Gastrocnemius medialis (tissue), 4 donors: ENCODE data around the gene DBN1. TPM values are rescaled to one million over a fixed set of nuclear protein-coding genes. Genes with fewer than 3 reads are reported as not detected.
"Not testable (repeated sequence)": the region's sequence is repeated elsewhere in the genome, so short reads cannot be mapped to it uniquely, and the experiment has no call there.

Experiments used
- ATAC-seq, 2 donors: fragments of 150-250 bp; one replicate each; pipeline ENCODE4 v1.9.1; 2016
- DNase-seq, 2 donors: peaks; one replicate each; pipeline ENCODE4 v3.0.0-alpha.2; 2019
- H3K27ac ChIP-seq, 4 donors: fragments of 200-600 bp; sonication (generic); 1 replicate in 1 of 4; 2 replicates in 3 of 4; pipeline ENCODE4 v1.5.1; 2016 to 2018; ENCODE audit warnings: mild to moderate bottlenecking in 2 of 4, moderate library complexity in 1 of 4
- H3K27me3 ChIP-seq, 3 donors: fragments of 200-600 bp; sonication (generic) in 2 of 3; 1 replicate in 1 of 3; 2 replicates in 2 of 3; pipeline versions ENCODE4 v1.5.1 to v1.6.0; 2016 to 2019; ENCODE audit warnings: mild to moderate bottlenecking in 1 of 3, moderate library complexity in 1 of 3
- H3K36me3 ChIP-seq, 2 donors: fragments of 200-600 bp; sonication (generic) in 1 of 2; one replicate each; pipeline ENCODE4 v1.5.1; 2017 to 2018
- H3K4me1 ChIP-seq, 2 donors: fragments of 200-600 bp; sonication (generic) in 1 of 2; one replicate each; pipeline ENCODE4 v1.5.1; 2016 to 2017; ENCODE audit warnings: mild to moderate bottlenecking in 2 of 2
- H3K4me3 ChIP-seq, 4 donors: fragments of 200-600 bp; sonication (generic) in 3 of 4; 1 replicate in 1 of 4; 2 replicates in 3 of 4; pipeline ENCODE4 v1.5.1; 2016 to 2019; ENCODE audit warnings: mild to moderate bottlenecking in 2 of 4
- H3K9me3 ChIP-seq, 3 donors: fragments of 200-600 bp; sonication (generic) in 2 of 3; 1 replicate in 1 of 3; 2 replicates in 2 of 3; pipeline ENCODE4 v1.5.1; 2016 to 2019
- POLR2A ChIP-seq, 2 donors: fragments of 450-650 bp; IDR thresholded peaks; one replicate each; pipeline ENCODE4 v1.6.1; 2017; ENCODE audit warnings: antibody characterized with exemption in 2 of 2, mild to moderate bottlenecking in 2 of 2, moderate library complexity in 2 of 2
- in situ Hi-C, 4 donors: fragments of 200-750 bp; cut with MboI; loops; one replicate each; pipeline versions ENCODE4 v1.15.0 to v1.8.0; 2017; ENCODE audit warnings: low sequenced_read_pairs in 4 of 4
- intact Hi-C: fragments of 100-400 bp; cut with DNase I; formaldehyde crosslinking; loops from one replicate; pipeline ENCODE4 v1.15.1; 2023; ENCODE audit warnings: low total_unique reads
- total RNA-seq, 4 donors: library from RNA; depleted of rRNA; stranded (reverse); fragments of >200 nt; gene quantifications; one replicate each; pipeline versions ENCODE4 v1.1.0 to v1.2.3, GENCODE V29; 2016
- TF ChIP-seq, protein P1 (sequence below), 5 experiments: fragments of 450-650 bp in 3 of 5; fragments of 200-600 bp in 2 of 5; sonication (generic) in 2 of 5; IDR thresholded peaks in 4 of 5; conservative IDR thresholded peaks in 1 of 5; 1 replicate in 4 of 5; 2 replicates in 1 of 5; pipeline ENCODE4 v1.5.1; 2016 to 2019; ENCODE audit warnings: antibody characterized with exemption in 5 of 5, mild to moderate bottlenecking in 3 of 5, moderate library complexity in 3 of 5

The DBN1 gene
- total RNA-seq, 4 donors from 2014 or later = 16.3 to 27.5 (median 23.2) TPM

DNA sequence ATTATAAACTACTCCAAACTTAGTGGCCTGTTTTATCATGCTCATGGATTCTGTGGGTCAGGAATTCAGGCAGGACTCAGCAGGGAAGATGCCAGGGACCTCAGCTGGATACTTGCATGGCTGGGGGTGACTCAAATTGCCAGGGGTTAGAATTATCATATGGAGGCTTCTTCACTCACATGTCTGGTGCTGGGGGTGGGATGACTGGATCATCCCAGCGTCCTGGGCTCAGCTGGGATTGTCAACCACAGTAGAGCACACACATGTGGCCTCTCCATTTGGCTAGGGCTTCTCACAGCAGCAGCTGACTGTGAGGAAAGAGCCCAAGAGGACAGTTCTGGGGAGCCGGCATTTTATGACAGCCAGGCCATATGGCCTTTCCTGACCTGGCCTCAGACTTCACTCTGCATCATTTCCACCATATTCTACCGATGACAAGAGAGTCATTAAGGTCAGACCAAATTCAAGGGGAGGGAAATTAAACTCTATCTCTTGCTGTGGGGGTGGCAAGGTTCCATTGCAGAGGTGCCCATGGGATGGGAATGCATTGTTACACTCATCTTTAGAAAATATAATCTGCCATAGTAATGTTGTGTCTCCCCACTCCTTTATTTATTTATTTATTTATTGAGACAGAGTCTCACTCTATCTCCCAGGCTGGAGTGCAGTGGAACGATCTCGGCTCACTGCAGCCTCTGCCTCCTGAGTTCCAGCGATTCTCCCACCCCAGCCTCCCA is 52.2 kb downstream of the DBN1 start:
- ATAC-seq (no peak), DNase-seq (no peak)
- intact Hi-C loops = no loop called here
- Histone ChIP-seq H3K36me3 (no peaks in the 10 kb centered on the region), H3K27ac (no peak overlapping the region), H3K9me3 (no peaks in the 10 kb centered on the region), H3K4me1 (peaks cover 3 to 6% of the 10 kb centered on the region in 2 donors), H3K27me3 (no peaks in the 10 kb centered on the region), H3K4me3 (no peak overlapping the region)
- no peak for TF ChIP-seq POLR2A (IDR thresholded peaks at IDR 0.05)
- TF ChIP-seq, protein P1, sequence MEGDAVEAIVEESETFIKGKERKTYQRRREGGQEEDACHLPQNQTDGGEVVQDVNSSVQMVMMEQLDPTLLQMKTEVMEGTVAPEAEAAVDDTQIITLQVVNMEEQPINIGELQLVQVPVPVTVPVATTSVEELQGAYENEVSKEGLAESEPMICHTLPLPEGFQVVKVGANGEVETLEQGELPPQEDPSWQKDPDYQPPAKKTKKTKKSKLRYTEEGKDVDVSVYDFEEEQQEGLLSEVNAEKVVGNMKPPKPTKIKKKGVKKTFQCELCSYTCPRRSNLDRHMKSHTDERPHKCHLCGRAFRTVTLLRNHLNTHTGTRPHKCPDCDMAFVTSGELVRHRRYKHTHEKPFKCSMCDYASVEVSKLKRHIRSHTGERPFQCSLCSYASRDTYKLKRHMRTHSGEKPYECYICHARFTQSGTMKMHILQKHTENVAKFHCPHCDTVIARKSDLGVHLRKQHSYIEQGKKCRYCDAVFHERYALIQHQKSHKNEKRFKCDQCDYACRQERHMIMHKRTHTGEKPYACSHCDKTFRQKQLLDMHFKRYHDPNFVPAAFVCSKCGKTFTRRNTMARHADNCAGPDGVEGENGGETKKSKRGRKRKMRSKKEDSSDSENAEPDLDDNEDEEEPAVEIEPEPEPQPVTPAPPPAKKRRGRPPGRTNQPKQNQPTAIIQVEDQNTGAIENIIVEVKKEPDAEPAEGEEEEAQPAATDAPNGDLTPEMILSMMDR (IDR thresholded peaks at IDR 0.05 in 4 of 5, conservative IDR thresholded peaks at IDR 0.05 in 1 of 5) = no peak
- in situ Hi-C loops = no loop called here

DNA sequence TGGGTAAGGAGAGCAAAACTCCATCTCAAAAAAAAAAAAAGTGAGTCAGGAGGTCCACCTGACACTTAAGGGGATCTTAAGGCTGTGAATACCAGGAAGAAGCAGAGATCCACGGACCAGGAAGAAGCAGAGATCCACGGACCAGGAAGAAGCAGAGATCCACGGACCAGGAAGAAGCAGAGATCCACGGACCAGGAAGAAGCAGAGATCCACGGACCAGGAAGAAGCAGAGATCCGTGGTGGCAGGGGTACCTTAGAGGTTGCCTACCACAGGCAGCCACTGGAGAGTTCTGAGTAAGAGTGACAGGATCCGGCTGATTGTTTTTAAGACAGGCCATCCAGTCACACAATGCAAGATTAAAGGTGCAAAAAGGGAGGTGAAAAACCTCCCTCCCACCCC is 53.0 kb downstream of the DBN1 start:
- H3K9me3 ChIP-seq, H3K4me3 ChIP-seq, H3K27me3 ChIP-seq, ATAC-seq, H3K36me3 ChIP-seq, H3K27ac ChIP-seq, in situ Hi-C loops, DNase-seq, H3K4me1 ChIP-seq, intact Hi-C loops: not testable (repeated sequence)

DNA sequence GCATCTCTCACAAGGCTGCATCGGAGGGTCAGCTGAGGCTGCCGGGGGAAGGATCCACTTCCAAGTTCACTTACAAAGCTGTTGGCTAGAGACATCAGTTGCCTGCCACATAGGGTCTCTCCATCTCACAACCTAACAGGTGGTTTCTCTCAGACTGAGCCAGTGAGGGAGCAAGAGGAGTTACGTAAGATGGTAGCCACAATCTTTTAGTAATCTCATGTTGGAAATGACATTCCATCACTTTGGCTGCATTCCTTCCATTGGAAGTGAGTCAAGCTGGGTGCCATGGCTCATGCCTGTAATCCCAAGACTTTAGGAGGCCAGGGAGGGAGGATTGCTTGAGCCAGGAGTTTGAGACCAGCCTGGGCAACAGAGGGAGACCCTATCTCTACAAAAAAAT is 54.4 kb downstream of the DBN1 start:
- intact Hi-C loops = no loop called here
- Histone ChIP-seq H3K4me1 (no peaks in the 10 kb centered on the region), H3K4me3 (no peak overlapping the region), H3K36me3 (no peaks in the 10 kb centered on the region), H3K9me3 (no peaks in the 10 kb centered on the region), H3K27me3 (no peaks in the 10 kb centered on the region), H3K27ac (no peak overlapping the region)
- no peak for TF ChIP-seq POLR2A (IDR thresholded peaks at IDR 0.05)
- TF ChIP-seq, protein P1 (IDR thresholded peaks at IDR 0.05 in 4 of 5, conservative IDR thresholded peaks at IDR 0.05 in 1 of 5) = no peak
- ATAC-seq (no peak), DNase-seq (no peak)
- in situ Hi-C loops = no loop called here

DNA sequence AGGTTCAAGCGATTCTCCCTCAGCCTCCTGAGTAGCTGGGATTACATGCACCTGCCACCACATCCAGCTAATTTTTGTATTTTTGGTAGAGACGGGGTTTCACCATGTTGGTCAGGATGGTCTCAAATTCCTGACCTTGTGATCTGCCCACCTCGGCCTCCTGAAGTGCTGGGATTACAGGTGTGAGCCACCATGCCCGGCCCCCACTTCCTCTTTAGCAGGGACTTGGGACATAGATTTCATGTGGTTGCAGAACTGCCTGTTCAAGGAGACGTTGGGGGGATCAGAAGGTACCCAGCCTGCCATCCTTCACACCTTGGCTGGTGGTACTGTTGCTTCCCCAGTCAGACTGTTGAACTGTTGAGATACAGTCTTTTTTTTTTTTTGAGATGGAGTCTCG is 56.4 kb downstream of the DBN1 start:
- H3K27me3 ChIP-seq = not testable (repeated sequence)

DNA sequence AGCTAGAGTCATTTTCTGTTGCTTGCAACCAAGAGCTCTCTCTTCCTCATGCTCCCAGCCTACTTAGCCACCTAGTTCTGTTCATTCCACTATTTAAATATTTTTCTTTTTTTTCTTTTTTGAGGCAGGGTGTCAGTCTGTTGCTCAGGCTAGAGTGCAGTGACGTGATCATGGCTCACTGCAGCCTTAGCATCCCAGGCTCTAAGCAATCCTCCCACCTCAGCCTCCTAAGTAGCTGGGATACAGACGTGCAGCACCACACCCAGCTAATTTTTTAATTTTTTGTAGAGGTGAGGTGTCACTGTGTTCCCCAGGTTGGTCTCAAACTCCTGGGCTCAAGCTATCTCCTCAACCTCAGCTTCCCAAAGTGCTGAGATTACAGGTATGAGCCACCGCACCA is 59.0 kb downstream of the DBN1 start:
- TF ChIP-seq, protein P1 (IDR thresholded peaks at IDR 0.05 in 4 of 5, conservative IDR thresholded peaks at IDR 0.05 in 1 of 5) = no peak
- no peak for TF ChIP-seq POLR2A (IDR thresholded peaks at IDR 0.05)
- Histone ChIP-seq H3K27me3 (no peaks in the 10 kb centered on the region), H3K9me3 (no peaks in the 10 kb centered on the region), H3K4me3 (no peak overlapping the region), H3K4me1 (no peaks in the 10 kb centered on the region), H3K36me3 (no peaks in the 10 kb centered on the region), H3K27ac (no peak overlapping the region)
- intact Hi-C loops (no loop called here), in situ Hi-C loops (no loop called here)
- DNase-seq = no peak
- no peak for ATAC-seq

More for the DNA sequence above, 56.4 kb downstream of the DBN1 start:
- ATAC-seq, DNase-seq, H3K27ac ChIP-seq, in situ Hi-C loops, H3K4me1 ChIP-seq, H3K4me3 ChIP-seq, H3K9me3 ChIP-seq, H3K36me3 ChIP-seq, intact Hi-C loops: not testable (repeated sequence)
